Mucosa of descending colon (tissue), 3 donors: ENCODE measurements around the gene URB2. TPM values are rescaled to one million over a fixed set of nuclear protein-coding genes. Genes with fewer than 3 reads are reported as not detected.
"Not testable (repeated sequence)": the region's sequence is repeated elsewhere in the genome, so short reads cannot be mapped to it uniquely, and the experiment has no call there.

Experiments
- ATAC-seq: fragments of 200-7000 bp; cut with Tn5 transposase; one replicate; pipeline ENCODE4 v1.9.1; 2020; ENCODE audit warnings: mild to moderate bottlenecking, moderate library complexity
- DNase-seq, 3 donors: peaks; one replicate each; pipeline ENCODE4 v3.0.0-alpha.2; 2020
- H3K36me3 ChIP-seq: fragments of 200-600 bp; one replicate; pipeline ENCODE4 v1.8.0; 2021; ENCODE audit warnings: low read depth, mild to moderate bottlenecking
- H3K4me1 ChIP-seq: fragments of 200-600 bp; one replicate; pipeline ENCODE4 v1.8.0; 2021; ENCODE audit warnings: low read depth, mild to moderate bottlenecking
- H3K4me3 ChIP-seq: fragments of 200-600 bp; one replicate; pipeline ENCODE4 v1.8.0; 2021; ENCODE audit warnings: mild to moderate bottlenecking
- H3K9me3 ChIP-seq: fragments of 200-600 bp; one replicate; pipeline ENCODE4 v1.8.0; 2021; ENCODE audit warnings: mild to moderate bottlenecking
- intact Hi-C, 2 donors: fragments of 100-400 bp; cut with DNase I in 1 of 2; cut with micrococcal nuclease in 1 of 2; formaldehyde crosslinking; loops; one replicate each; pipeline versions ENCODE4 v1.11.0 to v1.11.1; 2022; cut with DNase I, micrococcal nuclease
- total RNA-seq, 3 donors: library from RNA; stranded (reverse); fragmentation: NEBNext Ultra II Directional in 2 of 3; extraction: Animal tissue kit (Norgen Biotek cat#: 25700) in 2 of 3; gene quantifications; one replicate each; pipeline versions ENCODE4 v1.2.1 to v1.2.4, GENCODE V29; 2021 to 2023
- TF ChIP-seq, protein P1 (sequence below): fragments of 200-600 bp; IDR thresholded peaks from one replicate; pipeline ENCODE4 v1.8.0; 2022; ENCODE audit warnings: antibody characterized with exemption, mild to moderate bottlenecking
- donor health status: DM: no; HTN: no; CAD: no; lungs with moderate emphysema.
- donor health status: DM: no; HTN: no; CAD: no.
- donor health status: DM: no; HTN: yes; CAD: no.

URB2 gene
- total RNA-seq, 3 donors from 2014 or later, result 5.5 to 8.3 (median 6.7) TPM

GRCh38 chr1:229594227-229595008, 31.6 kb upstream of the URB2 start:
- intact Hi-C loops, result no loop called here
- Histone ChIP-seq H3K4me1 (peaks cover 3% of the 10 kb centered on the region), H3K36me3 (no peaks in the 10 kb centered on the region), H3K4me3 (no peak overlapping the region), H3K9me3 (no peaks in the 10 kb centered on the region)
- DNase-seq, result no peak
- TF ChIP-seq, protein P1, sequence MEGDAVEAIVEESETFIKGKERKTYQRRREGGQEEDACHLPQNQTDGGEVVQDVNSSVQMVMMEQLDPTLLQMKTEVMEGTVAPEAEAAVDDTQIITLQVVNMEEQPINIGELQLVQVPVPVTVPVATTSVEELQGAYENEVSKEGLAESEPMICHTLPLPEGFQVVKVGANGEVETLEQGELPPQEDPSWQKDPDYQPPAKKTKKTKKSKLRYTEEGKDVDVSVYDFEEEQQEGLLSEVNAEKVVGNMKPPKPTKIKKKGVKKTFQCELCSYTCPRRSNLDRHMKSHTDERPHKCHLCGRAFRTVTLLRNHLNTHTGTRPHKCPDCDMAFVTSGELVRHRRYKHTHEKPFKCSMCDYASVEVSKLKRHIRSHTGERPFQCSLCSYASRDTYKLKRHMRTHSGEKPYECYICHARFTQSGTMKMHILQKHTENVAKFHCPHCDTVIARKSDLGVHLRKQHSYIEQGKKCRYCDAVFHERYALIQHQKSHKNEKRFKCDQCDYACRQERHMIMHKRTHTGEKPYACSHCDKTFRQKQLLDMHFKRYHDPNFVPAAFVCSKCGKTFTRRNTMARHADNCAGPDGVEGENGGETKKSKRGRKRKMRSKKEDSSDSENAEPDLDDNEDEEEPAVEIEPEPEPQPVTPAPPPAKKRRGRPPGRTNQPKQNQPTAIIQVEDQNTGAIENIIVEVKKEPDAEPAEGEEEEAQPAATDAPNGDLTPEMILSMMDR, result no peak
- ATAC-seq, result no peak

- H3K4me3 ChIP-seq, intact Hi-C loops, H3K36me3 ChIP-seq, DNase-seq, ATAC-seq, H3K9me3 ChIP-seq, H3K4me1 ChIP-seq: not testable (repeated sequence)
Observed at GRCh38 chr1:229595876-229596275, 30.2 kb upstream of the URB2 start.

DNA sequence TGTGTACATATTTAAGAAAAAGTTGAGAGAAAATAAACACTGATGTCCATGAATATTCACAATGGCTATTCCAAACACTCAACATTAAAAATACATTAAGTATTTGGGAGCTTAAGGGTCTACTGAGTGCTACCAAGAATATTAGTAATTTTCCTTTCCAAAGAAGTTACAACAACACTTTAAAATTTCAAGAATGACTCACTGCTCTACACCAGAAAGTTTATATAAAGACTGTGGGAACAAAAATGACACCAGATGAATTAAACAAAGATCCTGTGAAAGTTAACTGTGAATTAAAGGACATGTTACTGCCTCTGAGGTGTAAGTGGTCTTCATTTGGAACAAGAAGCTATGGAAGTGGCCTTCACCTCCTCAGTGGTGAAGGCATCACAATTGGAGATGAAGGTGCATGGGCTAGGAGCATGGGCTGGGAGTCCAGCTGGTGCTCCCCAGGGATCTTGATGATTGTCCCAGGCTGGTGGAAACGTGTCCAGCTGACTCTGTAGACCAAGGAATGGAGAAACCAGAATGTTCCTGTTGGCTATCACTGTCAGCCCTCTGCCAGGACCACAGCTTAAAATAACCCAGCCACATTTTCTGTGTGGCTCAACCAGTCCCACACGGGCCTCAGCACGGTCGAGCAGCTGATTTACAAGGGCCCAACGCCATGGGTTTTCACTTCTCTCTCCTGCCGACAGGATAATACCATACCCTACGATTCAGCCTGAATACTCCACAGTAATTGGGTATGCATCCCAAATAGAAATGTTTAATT, 28.9 kb upstream of the URB2 start:
- peak in 1 of 3 donors; percentile 12 for DNase-seq
- peak; percentile 58 for ATAC-seq
- peaks cover 3% of the 10 kb centered on the region for H3K4me1 ChIP-seq
- TF ChIP-seq, protein P1, result no peak
- H3K4me3 ChIP-seq, result no peak overlapping the region
- peaks cover 3% of the 10 kb centered on the region for H3K36me3 ChIP-seq
- intact Hi-C loops, result no loop called here
- H3K9me3 ChIP-seq, result no peaks in the 10 kb centered on the region

DNA sequence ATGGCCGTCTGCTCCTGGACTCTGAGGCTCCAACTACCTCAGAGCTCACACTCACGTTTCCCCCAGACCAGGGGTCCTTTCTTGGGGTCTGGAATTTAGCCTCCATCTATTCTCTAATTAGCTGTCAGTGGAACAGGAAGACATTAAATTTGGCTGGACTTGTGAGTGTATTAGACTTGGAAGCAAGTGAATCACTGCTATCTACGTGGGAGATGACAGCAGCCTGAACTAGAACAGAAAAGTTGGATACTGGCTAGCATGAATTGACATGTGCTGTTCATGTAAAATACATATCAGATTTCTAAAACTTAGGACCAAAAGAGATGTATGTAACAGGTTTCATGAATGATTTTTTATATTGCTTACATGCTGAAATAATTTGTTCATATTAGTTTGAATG, 28.2 kb upstream of the URB2 start:
- no peak for ATAC-seq
- TF ChIP-seq, protein P1, result no peak
- H3K36me3 ChIP-seq, result peaks cover 3% of the 10 kb centered on the region

DNA sequence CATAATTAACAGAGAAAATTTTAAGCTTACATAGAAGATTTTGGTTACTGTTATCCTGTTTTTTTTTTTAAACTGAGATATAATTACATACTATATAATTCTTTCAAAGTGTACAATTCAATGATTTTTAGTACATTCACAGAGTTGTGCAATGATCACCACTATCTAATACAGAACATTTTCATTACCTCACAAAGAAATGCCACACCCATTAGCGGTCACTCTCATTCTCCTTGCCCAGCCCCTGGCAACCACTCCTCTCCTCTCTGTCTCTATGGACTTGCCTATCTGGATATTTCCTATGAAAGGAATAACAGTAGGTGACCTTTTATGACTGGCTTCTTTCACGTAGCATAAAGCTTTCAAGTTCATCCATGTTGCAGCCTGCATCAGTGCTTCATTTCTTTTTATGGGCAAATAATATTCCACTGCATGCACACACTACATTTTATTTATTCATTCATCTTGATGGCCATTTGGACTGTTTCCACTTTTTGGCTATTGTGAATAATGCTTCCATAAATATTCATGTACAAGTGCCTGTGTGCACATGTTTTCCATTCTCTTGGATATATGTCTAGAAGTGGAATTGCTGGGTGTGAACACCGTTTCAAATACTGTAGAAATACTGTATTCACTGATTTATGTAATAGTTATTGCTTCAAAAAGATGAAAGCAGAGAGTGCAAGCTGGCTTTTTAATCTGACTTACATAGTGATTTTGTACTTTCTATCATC, 26.7 kb upstream of the URB2 start:
- TF ChIP-seq, protein P1, result no peak
- H3K4me1 ChIP-seq, result peaks cover 3% of the 10 kb centered on the region
- intact Hi-C loops, result no loop called here
- H3K9me3 ChIP-seq, result no peaks in the 10 kb centered on the region
- DNase-seq (no peak), ATAC-seq (no peak)
- no peak overlapping the region for H3K4me3 ChIP-seq
- peaks cover 3% of the 10 kb centered on the region for H3K36me3 ChIP-seq

More for the DNA sequence above, 28.2 kb upstream of the URB2 start:
- intact Hi-C loops, result no loop called here
- Histone ChIP-seq H3K4me1 (peaks cover 3% of the 10 kb centered on the region), H3K9me3 (no peaks in the 10 kb centered on the region), H3K4me3 (no peak overlapping the region)
- DNase-seq, result no peak
